MM.1S (cell line): ENCODE data around the gene TRIM8.

ENCODE experiments used
- CTCF ChIP-seq: fragments of 300-600 bp; sonication (generic); IDR thresholded peaks from 2 replicates; pipeline ENCODE4 v1.5.1; 2016; ENCODE audit warnings: antibody characterized with exemption, low read length, mixed read lengths
- EZH2 ChIP-seq: fragments of 300-600 bp; sonication (generic); optimal IDR thresholded peaks from 2 replicates; pipeline ENCODE3; 2017; ENCODE audit warnings: low read depth, mild to moderate bottlenecking, antibody characterized with exemption, low read length, mixed read lengths
- EZH2phosphoT487 ChIP-seq: fragments of 300-600 bp; sonication (generic); IDR thresholded peaks from 2 replicates; pipeline ENCODE4 v1.6.1; 2018; ENCODE audit warnings: antibody characterized with exemption, low read length

DNA sequence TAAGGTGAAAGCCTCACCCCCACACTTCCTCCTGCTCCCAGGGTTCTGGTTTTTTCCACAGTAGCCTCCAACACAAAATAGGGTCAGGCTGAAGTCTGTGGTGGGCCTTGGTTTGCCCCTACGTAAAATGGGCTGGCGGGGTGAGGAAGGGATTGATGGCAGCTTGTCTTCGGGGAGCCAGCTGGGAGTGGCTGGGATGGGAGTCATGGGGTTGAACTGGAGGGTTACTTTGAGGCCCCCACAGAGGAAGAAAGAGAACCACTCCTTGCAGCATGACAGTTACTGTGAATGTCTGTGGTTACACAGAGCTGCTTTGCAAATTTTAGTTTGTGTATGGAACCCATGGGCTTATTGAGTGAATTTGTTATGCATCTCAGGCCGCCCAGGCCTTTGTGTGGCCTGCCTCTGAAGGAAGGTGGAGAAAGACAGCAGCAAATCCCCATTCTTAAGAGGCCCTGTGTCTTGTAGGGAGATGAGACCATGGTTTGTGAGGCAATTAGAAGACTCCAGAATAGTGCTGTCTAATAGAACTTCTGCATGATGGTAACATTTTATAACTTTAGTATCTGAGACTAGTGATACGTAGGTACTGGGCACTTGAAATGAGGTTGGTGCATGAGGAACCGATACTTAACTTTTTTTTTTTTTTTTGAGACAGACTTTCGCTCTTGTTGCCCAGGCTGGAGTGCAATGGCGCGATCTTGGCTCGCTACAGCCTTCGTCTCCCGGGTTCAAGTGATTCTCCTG lies 8.1 kb downstream of the TRIM8 start:
- TF ChIP-seq CTCF, result no peak
- no peak for TF ChIP-seq EZH2phosphoT487
- no peak for TF ChIP-seq EZH2
